BJ (cell line): ENCODE results near the gene SLC25A18. TPM values are rescaled to one million over a fixed set of nuclear protein-coding genes. Genes with fewer than 3 reads are reported as not detected.

Source experiments
- CTCF ChIA-PET: fragments of 350-600 bp; formaldehyde crosslinking; extraction: SDS; loops from one replicate; lab custom pipeline; 2021; ENCODE audit warnings: antibody characterized with exemption, inconsistent platforms; lab: Yijun Ruan, JAX
- POLR2A ChIA-PET: fragments of 300-600 bp; sonication (Branson Sonifier 250); formaldehyde crosslinking; extraction: SDS; loops from one replicate; lab custom pipeline; 2021; ENCODE audit warnings: antibody characterized with exemption; lab: Charles Lee
- DNase-seq: peaks from one replicate; pipeline ENCODE4 v3.0.0-alpha.2; 2011; ENCODE audit warnings: low read depth
- H3K27me3 ChIP-seq: 2 replicates; pipeline ENCODE4 v1.6.0; 2011; ENCODE audit warnings: low read length; ENCODE audit not compliant: control insufficient read depth, insufficient read depth
- H3K36me3 ChIP-seq: 2 replicates; pipeline ENCODE4 v1.5.1; 2011; ENCODE audit warnings: low read length; ENCODE audit not compliant: control insufficient read depth, insufficient read depth
- H3K4me3 ChIP-seq: 2 replicates; pipeline ENCODE4 v1.5.1; 2011; ENCODE audit warnings: low read depth, mild to moderate bottlenecking, control low read depth, low read length
- CTCF ChIP-seq: IDR thresholded peaks from 2 replicates; pipeline ENCODE4 v1.5.1; 2011; ENCODE audit warnings: low read depth, mild to moderate bottlenecking, control low read depth, inconsistent platforms, low read length, moderate library complexity; ENCODE audit not compliant: insufficient read depth
- polyA plus RNA-seq: library from polyadenylated mRNA; depleted of rRNA; stranded (reverse); fragments of >200 nt; gene quantifications from 2 replicates; pipeline ENCODE4 v1.2.3, GENCODE V29; 2011; rRNA removed

The SLC25A18 gene
- polyA plus RNA-seq, 1 experiment, result 0.07 TPM

GRCh38 chr22:17639247-17639741 lies 76.0 kb downstream of the SLC25A18 start:
- no peaks in the 10 kb centered on the region for H3K36me3 ChIP-seq
- H3K27me3 ChIP-seq, result no peaks in the 10 kb centered on the region
- TF ChIP-seq CTCF, result no peak
- DNase-seq, result no peak
- POLR2A ChIA-PET, result no interaction called here
- CTCF ChIA-PET, result interaction anchor here (0.7 to 1.2 kb wide), 4 partner anchors 8 to 364 kb away, joined by 3 read pairs; no protein-coding TSS in a partner anchor
- H3K4me3 ChIP-seq, result peak overlapping the region; percentile 94

Other genes with a start within 250 kb of the SLC25A18 start
- not detected in 2 replicates for gene CECR2, start 194.0 kb upstream of the SLC25A18 start, polyA plus RNA-seq
- 140 and 160 TPM in 2 replicates for gene ATP6V1E1, start 65.3 kb downstream of the SLC25A18 start, polyA plus RNA-seq
- gene BCL2L13, start 75.3 kb downstream of the SLC25A18 start, polyA plus RNA-seq, result 55.5 and 74.3 TPM in 2 replicates
- 58.2 and 96.4 TPM in 2 replicates for gene BID, start 211.0 kb downstream of the SLC25A18 start, polyA plus RNA-seq